HT1080 (cell line): ENCODE data around the gene TEX12. TPM values are rescaled to one million over a fixed set of nuclear protein-coding genes. Genes with fewer than 3 reads are reported as not detected.
"Not testable (repeated sequence)": the region's sequence is repeated elsewhere in the genome, so short reads cannot be mapped to it uniquely, and the experiment has no call there.

Source experiments
- DNase-seq: peaks from one replicate; pipeline ENCODE4 v3.0.0-alpha.2; 2015; ENCODE audit warnings: low read depth
- polyA plus RNA-seq, 2 experiments: library from polyadenylated mRNA; depleted of rRNA; stranded (reverse); fragments of >200 nt; gene quantifications; 2 replicates each; pipeline ENCODE4 v1.2.3, GENCODE V29; 2015
- total RNA-seq: library from RNA; depleted of rRNA; stranded (reverse); fragments of >200 nt; shearing (Covaris generic); gene quantifications from 2 replicates; pipeline ENCODE4 v1.2.3, GENCODE V29; 2014; rRNA removed

TEX12 gene, protein sequence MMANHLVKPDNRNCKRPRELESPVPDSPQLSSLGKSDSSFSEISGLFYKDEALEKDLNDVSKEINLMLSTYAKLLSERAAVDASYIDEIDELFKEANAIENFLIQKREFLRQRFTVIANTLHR
- total RNA-seq, result 0.94 TPM in 1 of 2 replicates, not detected in the other
- polyA plus RNA-seq (2015; cell fraction: cytosol; rRNA removed), result 0.23 and 0.46 TPM in 2 replicates
- 0.32 and 0.35 TPM in 2 replicates for polyA plus RNA-seq (2015; cell fraction: nucleus; rRNA removed)

- DNase-seq, result no peak
Observed at GRCh38 chr11:112167145-112167544, at the start of gene TEX12. Gene TEX12, plus strand, starts transcription at chr11:112167372. Its CDS starts 1,897 bp downstream, at chr11:112169269.

- no peak for DNase-seq
Observed at GRCh38 chr11:112118176-112118575, 49.0 kb upstream of the TEX12 start.

DNA sequence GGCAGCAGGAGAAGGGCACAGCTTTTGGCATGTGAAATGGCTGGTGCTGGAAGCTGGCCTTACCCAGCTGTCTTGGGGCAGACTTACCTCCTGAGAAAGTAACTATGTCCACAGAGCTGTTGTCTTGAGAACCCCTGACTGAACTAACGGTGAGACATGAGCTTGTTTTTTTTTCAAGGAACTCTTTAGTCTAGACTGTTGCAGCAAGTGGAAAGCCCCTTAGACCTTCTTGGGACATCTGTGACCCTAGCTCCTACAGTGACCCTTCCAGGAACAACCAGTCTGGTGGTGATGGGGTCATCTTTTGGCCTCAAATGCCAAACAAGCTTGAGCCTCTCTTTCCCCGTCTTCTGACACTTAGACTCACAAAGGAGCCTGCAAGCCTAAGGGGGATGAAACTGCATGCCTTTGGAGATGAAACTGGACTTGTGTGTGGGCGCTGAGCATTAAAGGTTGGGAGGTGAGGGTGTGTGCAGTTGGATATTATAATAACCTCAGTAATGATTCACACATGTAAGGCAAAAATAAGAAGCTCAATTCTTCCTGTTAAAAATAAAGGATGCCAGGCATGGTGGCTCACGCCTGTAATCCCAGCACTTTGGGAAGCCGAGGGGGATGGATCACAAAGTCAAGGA lies 45.1 kb upstream of the TEX12 start:
- no peak for DNase-seq

DNA sequence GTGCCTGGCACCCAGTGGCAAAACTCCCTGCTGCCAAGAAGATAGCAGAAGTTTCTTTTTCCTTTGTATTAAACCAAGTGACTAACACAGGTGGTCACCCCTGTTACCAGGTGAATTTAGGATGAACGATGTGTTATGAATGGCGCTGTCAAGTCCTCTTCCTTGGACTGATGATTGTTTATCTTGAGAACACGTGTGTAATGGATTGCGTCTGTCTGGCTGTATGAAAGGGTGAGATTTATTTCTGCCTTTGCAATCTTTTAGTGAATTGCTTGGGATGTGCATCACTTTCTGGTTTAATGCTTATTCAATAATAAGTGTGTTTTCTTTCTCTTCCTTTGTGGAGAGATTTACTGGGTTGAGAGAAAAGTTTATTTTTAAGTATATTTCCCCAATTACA lies 44.0 kb upstream of the TEX12 start:
- no peak for DNase-seq

DNA sequence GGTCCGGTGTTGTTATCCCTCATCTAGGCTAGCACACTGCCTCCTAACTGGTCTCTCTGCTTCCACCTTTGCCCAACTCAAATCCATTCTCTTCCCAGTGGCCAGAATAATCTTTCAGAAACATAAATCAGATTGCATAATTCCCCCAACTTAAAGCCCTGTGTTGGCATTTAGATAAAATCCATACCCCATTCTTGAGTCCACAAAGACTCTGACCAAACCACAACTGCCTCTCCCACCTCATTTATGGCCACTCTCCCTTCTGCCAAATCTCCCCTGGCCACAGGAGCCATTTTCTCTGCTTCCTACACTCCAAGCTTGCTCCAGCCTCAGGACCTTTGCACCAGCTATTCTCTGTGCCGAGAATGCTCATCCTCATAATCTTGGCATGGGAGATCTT lies 40.1 kb upstream of the TEX12 start:
- no peak for DNase-seq

- peak; percentile 92 for DNase-seq
Observed at GRCh38 chr11:112128483-112129121, 38.6 kb upstream of the TEX12 start.

DNA sequence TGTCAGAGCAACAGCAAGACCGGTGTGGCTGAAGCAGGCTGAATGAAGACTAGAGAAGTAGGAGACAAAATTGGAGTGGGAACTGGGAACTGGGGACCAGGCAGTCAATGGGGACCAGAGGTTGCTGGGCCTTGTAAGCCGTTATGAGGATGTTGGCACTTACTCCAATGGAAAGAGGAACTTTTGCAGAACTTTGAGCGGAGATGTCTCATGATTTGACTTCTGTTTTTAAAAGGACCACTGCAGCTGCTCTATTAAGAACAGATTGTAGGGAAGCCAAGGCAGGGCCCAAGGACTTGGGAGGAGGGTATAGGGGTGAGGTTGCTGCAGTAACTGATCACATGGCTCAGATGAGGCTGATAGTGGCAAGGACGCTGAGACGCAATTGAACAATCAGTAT lies 37.5 kb upstream of the TEX12 start:
- no peak for DNase-seq

GRCh38 chr11:112132737-112133136 lies 34.4 kb upstream of the TEX12 start:
- peak; percentile 39 for DNase-seq

GRCh38 chr11:112134473-112134872 lies 32.7 kb upstream of the TEX12 start:
- DNase-seq, result no peak

- no peak for DNase-seq
Observed at GRCh38 chr11:112143597-112143996, 23.6 kb upstream of the TEX12 start.

DNA sequence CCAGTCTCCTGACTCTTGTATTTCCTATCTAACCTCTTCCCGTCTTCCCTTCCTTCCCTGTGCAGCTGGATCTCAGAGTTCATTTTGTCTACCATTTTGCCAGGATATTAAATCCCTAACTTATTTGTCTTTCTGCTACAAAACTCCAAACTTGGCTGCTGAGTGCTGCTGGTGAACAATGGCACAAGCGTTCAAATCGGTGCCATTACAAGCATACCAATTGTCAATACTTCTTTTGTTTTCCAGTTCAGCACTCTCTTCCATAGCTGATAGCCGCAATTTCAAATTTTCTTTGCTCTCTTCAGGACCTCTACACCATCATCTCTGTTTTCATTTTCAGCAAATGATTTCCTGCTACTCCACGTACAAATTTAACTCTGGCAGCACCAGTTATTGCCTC lies 16.7 kb upstream of the TEX12 start:
- DNase-seq, result no peak

- no peak for DNase-seq
Observed at GRCh38 chr11:112156153-112156955, 10.8 kb upstream of the TEX12 start.

DNA sequence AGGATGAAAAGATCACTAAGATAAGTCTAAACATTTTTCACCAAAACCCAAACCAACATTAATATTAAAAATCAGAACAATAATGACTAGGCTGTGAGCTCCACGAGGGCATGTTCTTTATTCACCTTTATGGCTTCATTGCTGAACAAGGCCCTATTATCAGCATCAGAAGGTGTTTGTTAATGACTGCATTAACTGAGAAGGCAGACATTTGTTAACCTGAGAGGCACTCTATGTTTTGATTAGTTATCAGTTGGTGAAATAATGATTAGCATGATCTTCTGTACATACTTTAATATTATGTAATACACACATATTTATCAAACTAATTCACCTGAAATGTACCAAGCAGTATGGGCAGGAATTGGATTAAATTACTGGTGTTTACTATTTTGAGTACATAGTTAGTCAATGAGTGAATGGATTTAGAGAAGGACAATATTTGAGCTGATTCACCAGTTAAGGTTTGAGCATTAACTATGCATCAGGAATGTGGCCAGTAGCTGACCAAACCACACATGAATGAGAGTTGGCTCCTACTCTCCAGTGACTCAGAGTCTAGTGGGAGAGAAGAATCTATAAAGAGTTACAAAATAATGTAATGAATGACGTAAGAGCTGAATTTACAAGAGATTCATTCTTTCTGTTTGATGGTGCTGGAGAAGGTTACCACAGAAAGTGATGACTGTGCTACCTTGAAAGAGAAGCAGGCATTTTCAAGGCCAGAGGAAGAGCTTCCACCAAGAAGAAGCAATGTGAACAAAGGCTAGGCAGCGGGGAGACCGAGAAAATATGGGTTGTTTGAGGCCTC lies 10.0 kb upstream of the TEX12 start:
- DNase-seq, result peak; percentile 100

DNA sequence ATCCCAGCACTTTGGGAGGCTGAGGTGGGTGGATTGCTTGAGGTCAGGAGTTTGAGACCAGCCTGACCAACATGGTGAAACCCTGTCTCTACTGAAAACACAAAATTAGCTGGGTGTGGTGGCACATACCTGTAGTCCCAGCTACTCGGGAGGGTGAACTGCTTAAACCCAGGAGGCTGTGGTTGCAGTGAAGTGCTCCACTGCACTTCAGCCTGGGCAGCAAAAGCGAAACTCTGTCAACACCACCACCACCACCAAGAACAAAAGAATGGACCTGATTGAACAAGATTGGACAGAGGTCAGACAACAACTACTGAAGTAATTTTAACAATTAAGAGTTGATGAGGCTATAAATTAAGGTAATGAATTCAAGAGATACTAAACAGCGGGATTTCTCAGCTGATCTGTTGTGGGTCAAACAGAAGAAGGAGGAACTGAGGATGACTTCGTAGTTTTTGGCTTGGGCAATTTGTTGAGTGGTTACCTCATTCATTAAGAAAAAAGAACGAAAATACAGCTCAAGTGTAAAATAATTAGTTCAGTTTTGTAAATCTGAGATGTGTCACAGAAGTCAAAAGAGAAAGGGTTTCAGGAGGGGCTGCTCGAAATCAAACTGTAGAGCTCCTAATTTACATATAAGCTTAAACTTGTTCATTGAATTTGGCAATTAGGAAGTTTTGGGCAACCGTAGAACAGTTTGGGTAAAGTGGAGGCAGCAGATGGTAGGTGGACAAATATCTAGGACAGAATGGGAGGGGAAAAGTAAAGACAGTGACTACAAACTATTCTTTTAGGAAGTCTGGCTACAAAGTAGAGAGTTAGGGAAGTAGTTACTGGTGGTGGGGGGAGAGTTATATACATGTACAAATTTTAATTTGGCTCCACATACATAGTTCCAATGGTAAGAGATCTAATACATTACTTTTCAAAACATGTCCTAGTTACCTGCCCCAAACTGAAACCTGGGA lies 7.8 kb upstream of the TEX12 start:
- DNase-seq, result no peak

- DNase-seq, result no peak
Observed at GRCh38 chr11:112160091-112160848, 6.9 kb upstream of the TEX12 start.

DNA sequence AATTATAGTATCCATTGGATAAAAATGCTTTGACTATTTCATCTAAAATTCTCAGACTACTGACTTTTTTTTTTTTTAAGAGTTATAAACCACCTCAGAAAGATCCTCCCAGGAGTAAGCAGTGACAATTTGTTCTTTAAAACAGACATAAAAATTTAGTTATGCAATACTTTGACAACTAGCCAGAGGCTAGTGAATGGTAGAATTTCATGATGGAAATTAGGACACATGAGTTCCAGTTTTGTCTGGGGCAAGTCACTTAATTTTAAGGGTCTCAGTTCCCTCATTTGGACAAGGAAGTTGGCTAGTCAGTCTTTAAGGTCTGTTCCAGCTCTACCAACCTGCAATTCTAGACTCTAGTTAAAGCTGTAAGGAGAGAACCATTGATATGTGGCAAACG lies 6.2 kb upstream of the TEX12 start:
- no peak for DNase-seq

- DNase-seq, result not testable (repeated sequence)
Observed at GRCh38 chr11:112162200-112162599, 5.0 kb upstream of the TEX12 start.

DNA sequence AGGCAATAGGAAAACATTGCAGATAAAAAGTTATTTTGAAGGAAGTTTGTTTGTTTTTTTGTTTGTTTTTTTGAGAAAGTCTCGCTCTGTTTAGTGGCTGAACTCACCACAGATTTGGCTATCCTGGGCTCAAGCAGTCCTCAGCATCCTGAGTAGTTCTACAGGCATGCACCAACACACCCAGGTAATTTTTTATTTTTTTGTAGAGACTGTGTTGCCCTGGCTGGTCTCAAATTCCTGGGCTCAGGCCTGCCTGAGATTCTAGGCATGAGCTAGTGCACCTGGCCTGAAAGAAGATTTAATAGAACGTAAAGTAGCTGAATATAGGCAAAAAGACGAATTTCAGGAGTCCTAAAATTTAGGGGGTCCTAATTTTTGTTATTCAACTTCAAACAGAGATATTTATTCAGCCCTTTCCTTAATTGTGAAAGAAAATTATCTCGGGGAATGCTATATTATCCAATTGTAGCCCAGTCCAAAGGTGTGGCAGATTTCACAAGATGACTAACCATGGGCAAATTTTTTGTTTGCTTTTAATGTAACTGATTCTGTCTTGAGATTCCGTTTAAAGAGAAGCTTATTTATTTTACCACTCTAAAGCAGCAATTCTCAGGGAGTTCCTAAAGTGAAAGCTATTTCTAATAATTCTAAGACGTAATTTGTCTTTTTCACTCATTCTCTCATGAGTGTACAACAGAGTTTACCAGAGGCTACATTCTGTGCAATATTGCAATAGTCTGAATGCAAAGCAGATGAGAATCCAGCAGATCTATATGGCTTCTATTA lies 4.2 kb upstream of the TEX12 start:
- DNase-seq, result peak; percentile 22
